Osteoblast (primary cell): ENCODE data around the gene ADGRG7. TPM values are rescaled to one million over a fixed set of nuclear protein-coding genes. Genes with fewer than 3 reads are reported as not detected.

ENCODE experiments used
- DNase-seq: peaks from one replicate; pipeline ENCODE4 v3.0.0; 2011; ENCODE audit warnings: low spot score, mixed read lengths; ENCODE audit not compliant: insufficient read length; ENCODE audit errors: missing footprints
- H2AFZ ChIP-seq: 2 replicates; pipeline ENCODE4 v1.6.0; 2011; ENCODE audit warnings: mild to moderate bottlenecking, low read length
- H3K27ac ChIP-seq: 2 replicates; pipeline ENCODE4 v1.5.1; 2011; ENCODE audit warnings: mild to moderate bottlenecking, low read depth, low read length, moderate library complexity
- H3K27me3 ChIP-seq: 2 replicates; pipeline ENCODE4 v1.6.0; 2012; ENCODE audit warnings: mild to moderate bottlenecking, control low read depth, inconsistent platforms, low read length, moderate library complexity; ENCODE audit not compliant: insufficient read depth
- H3K36me3 ChIP-seq: 2 replicates; pipeline ENCODE4 v1.5.1; 2011; ENCODE audit warnings: mild to moderate bottlenecking, low read length, control low read depth, moderate library complexity; ENCODE audit not compliant: insufficient read depth
- H3K4me1 ChIP-seq: 2 replicates; pipeline ENCODE4 v1.5.1; 2011; ENCODE audit warnings: mild to moderate bottlenecking, low read length, control low read depth, moderate library complexity; ENCODE audit not compliant: insufficient read depth
- H3K4me2 ChIP-seq: 2 replicates; pipeline ENCODE4 v1.6.0; 2011; ENCODE audit warnings: mild to moderate bottlenecking, low read length; ENCODE audit not compliant: insufficient read depth
- H3K4me3 ChIP-seq: fragments of 200-600 bp; sonication (generic); 3 replicates; pipeline ENCODE4 v1.5.1; 2012; ENCODE audit warnings: mild to moderate bottlenecking, low read length, inconsistent platforms; ENCODE audit not compliant: insufficient read depth
- H3K79me2 ChIP-seq: 2 replicates; pipeline ENCODE4 v1.6.0; 2012; ENCODE audit warnings: mild to moderate bottlenecking, low read length, control low read depth, inconsistent platforms; ENCODE audit not compliant: insufficient read depth
- H3K9me3 ChIP-seq: 2 replicates; pipeline ENCODE4 v1.5.1; 2011; ENCODE audit warnings: low read depth, low read length, control low read depth
- H4K20me1 ChIP-seq: 2 replicates; pipeline ENCODE4 v1.6.0; 2012; ENCODE audit warnings: mild to moderate bottlenecking, low read length, control low read depth; ENCODE audit not compliant: insufficient read depth
- CTCF ChIP-seq: IDR thresholded peaks from 2 replicates; pipeline ENCODE4 v1.5.1; 2011; ENCODE audit warnings: mild to moderate bottlenecking, low read depth, low read length, moderate library complexity; ENCODE audit errors: extremely low read depth
- total RNA-seq: library from RNA; depleted of rRNA; stranded (reverse); fragments of >200 nt; gene quantifications from 2 replicates; pipeline ENCODE4 v1.2.3, GENCODE V29; 2012

ADGRG7 gene
- total RNA-seq, 1 donor, result not detected

DNA sequence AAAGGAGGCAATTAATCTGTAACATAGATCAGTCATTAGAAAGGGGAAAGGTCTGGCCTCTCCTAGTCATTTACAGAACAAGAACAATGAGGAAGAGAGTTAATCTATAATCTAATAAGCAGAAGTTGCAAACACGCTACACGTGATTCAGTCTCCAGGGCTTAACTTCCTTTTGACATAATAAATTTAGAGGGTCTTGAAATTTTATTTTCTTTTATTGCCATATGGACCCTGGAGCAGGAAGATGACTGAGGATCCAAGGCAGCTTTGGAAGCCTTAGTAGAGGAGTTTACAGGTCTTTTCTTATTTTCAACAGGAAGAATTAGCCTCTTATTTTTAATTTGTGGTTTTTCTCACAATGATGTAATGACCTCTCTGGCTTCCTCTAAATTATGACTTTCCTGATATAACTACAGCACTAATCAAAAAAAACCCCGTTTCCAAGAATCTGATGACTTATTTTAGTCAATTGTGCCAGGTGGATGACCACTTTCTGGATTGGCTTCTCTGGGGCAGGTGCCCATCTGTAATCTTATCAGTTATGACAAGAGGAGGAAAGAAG, 32.2 kb downstream of the ADGRG7 start:
- no peaks in the 10 kb centered on the region for H4K20me1 ChIP-seq
- no peak for DNase-seq
- no peak overlapping the region for H3K27ac ChIP-seq
- H3K27me3 ChIP-seq, result peaks cover 45% of the 10 kb centered on the region
- no peaks in the 10 kb centered on the region for H3K9me3 ChIP-seq
- no peak overlapping the region for H3K4me3 ChIP-seq
- no peak for TF ChIP-seq CTCF
- no peaks in the 10 kb centered on the region for H3K36me3 ChIP-seq
- H3K4me1 ChIP-seq, result no peaks in the 10 kb centered on the region
- H3K79me2 ChIP-seq, result no peaks in the 10 kb centered on the region
- no peak overlapping the region for H3K4me2 ChIP-seq
- H2AFZ ChIP-seq, result no peak overlapping the region

GRCh38 chr3:100645913-100646312, 36.5 kb downstream of the ADGRG7 start:
- H3K4me3 ChIP-seq, result no peak overlapping the region
- H3K27me3 ChIP-seq, result peaks cover 35% of the 10 kb centered on the region
- peaks cover 8% of the 10 kb centered on the region for H3K4me1 ChIP-seq
- H3K4me2 ChIP-seq, result no peak overlapping the region
- no peak overlapping the region for H3K27ac ChIP-seq
- no peaks in the 10 kb centered on the region for H3K79me2 ChIP-seq
- TF ChIP-seq CTCF, result no peak
- no peaks in the 10 kb centered on the region for H3K9me3 ChIP-seq
- no peak for DNase-seq
- no peak overlapping the region for H2AFZ ChIP-seq
- H4K20me1 ChIP-seq, result no peaks in the 10 kb centered on the region
- no peaks in the 10 kb centered on the region for H3K36me3 ChIP-seq

GRCh38 chr3:100647171-100647570, 37.8 kb downstream of the ADGRG7 start:
- Histone ChIP-seq H3K4me3 (no peak overlapping the region), H4K20me1 (no peaks in the 10 kb centered on the region), H3K36me3 (no peaks in the 10 kb centered on the region), H2AFZ (no peak overlapping the region), H3K27ac (no peak overlapping the region), H3K4me2 (no peak overlapping the region), H3K79me2 (no peaks in the 10 kb centered on the region), H3K27me3 (peaks cover 25% of the 10 kb centered on the region), H3K9me3 (no peaks in the 10 kb centered on the region), H3K4me1 (peaks cover 14% of the 10 kb centered on the region)
- no peak for DNase-seq
- no peak for TF ChIP-seq CTCF

GRCh38 chr3:100647657-100648056, 38.3 kb downstream of the ADGRG7 start:
- H3K36me3 ChIP-seq, result no peaks in the 10 kb centered on the region
- no peaks in the 10 kb centered on the region for H3K79me2 ChIP-seq
- DNase-seq, result no peak
- no peak overlapping the region for H2AFZ ChIP-seq
- no peak for TF ChIP-seq CTCF
- peaks cover 20% of the 10 kb centered on the region for H3K27me3 ChIP-seq
- no peak overlapping the region for H3K4me3 ChIP-seq
- no peak overlapping the region for H3K4me2 ChIP-seq
- H3K4me1 ChIP-seq, result peaks cover 14% of the 10 kb centered on the region
- H4K20me1 ChIP-seq, result no peaks in the 10 kb centered on the region
- H3K27ac ChIP-seq, result no peak overlapping the region
- H3K9me3 ChIP-seq, result no peaks in the 10 kb centered on the region
